ES-I3 (cell line): ENCODE data around the gene COA5.

ENCODE experiments used
- H3K36me3 ChIP-seq: 2 replicates; pipeline ENCODE4 v1.6.1; 2013; ENCODE audit warnings: mild to moderate bottlenecking, low read length, control low read depth, moderate library complexity; ENCODE audit not compliant: insufficient read depth
- H3K4me1 ChIP-seq: 2 replicates; pipeline ENCODE4 v1.6.1; 2013; ENCODE audit warnings: mild to moderate bottlenecking, control low read depth, low read length; ENCODE audit not compliant: insufficient read depth
- H3K9ac ChIP-seq: 2 replicates; pipeline ENCODE4 v1.6.1; 2013; ENCODE audit warnings: low read depth, mild to moderate bottlenecking, low read length, moderate library complexity
- H3K9me3 ChIP-seq: 2 replicates; pipeline ENCODE4 v1.6.1; 2013; ENCODE audit warnings: mild to moderate bottlenecking, low read length, moderate library complexity; ENCODE audit not compliant: control insufficient read depth, insufficient read depth

The COA5 gene

DNA sequence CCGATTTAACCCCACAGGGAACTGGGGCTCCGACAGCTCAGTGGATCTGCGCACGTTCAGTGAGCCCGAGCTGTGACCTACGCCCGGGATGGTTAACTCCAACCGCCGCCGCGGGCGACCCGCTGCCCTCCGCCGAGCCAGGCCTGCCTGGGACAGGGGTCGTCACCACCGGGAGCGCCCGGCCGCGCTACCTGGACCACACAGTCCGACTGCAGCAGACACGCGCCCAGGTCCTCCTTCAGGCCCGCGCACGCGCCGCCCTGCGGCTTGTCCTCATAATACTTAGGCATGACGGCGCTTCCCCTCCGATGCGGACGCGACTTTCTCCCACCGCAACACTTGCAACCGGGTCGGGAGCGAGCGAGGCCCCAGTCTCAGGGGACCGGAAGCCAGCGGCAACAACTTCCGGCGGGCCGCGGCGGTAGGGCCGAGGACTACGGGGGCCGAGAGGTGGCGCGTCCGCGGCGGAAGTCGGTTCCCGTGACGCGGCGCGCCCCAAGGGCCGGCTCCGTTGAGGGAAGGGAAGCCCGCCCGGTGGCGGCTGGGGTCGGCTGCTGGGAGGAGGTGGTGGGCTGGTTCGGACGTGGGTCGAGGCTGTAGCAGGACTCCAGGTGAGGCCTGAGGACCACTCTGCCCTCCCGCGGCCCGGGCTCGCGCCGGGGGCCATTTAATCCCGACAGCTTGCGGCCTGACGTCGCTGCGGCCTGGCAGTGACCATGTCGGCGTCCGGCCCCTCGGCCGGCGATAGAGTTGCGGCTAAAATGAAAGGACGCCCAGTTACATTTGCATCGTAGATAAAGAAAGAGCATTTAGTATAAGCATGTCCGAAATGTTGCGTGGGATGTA, at the start of gene COA5, which contains the start of gene UNC50:
TSS of gene COA5 (minus strand) at position 397 of the 846 bp plus-strand sequence. CDS start at position 290, 107 bp downstream.
TSS of gene UNC50 (plus strand) at position 474 of the 846 bp plus-strand sequence. CDS start 1,171 bp downstream, outside the sequence.
- Histone ChIP-seq H3K9me3 (no peaks in the 10 kb centered on the region), H3K4me1 (peaks cover 16% of the 10 kb centered on the region), H3K36me3 (no peaks in the 10 kb centered on the region), H3K9ac (peak within 1 kb of the TSS; percentile 99)

GRCh38 chr2:98656800-98657199, 48.5 kb upstream of the COA5 start:
- no peaks in the 10 kb centered on the region for H3K4me1 ChIP-seq
- no peak overlapping the region for H3K9ac ChIP-seq
- H3K9me3 ChIP-seq = 0 out of 2 replicates have a peak, but pooled peaks cover 2% of the 10 kb centered on the region
- no peaks in the 10 kb centered on the region for H3K36me3 ChIP-seq

DNA sequence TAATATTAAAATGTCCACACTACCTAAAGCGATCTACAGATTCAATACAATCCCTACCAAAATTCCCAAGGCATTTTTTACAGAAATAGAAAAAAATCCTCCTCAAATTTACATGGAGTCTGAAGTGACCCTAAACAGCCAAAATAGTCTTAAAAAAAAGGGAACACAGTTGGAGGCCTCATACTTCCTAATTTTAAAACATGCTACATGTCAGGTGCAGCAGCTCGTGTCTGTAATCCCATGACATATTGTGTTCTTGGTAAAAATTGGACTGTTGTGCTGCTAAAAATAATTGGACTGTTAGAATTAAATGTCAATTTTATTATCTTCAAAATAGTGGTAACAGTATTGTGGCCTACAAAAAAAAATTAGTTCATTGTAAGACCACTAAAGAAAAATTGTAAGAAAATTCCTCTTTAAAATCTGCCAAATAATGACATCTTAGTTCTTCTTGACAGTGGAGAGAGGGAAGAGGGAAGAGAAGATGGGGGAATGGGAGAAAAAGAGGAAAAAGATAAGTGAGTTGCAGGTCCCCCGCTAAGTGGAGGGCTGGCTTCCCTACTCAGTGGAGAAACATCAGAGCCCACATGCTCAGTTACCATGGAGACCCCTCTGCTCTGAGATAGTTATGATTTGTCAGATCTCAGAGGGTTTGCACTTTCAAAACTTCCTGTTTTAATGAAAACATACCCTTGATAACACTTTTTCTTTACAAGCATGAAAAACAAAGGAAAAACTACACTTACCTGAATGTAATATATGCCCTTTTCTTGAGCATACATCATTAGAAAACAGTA, 46.6 kb upstream of the COA5 start:
- H3K9me3 ChIP-seq = no peaks in the 10 kb centered on the region
- no peak overlapping the region for H3K9ac ChIP-seq
- H3K36me3 ChIP-seq = no peaks in the 10 kb centered on the region
- no peaks in the 10 kb centered on the region for H3K4me1 ChIP-seq

DNA sequence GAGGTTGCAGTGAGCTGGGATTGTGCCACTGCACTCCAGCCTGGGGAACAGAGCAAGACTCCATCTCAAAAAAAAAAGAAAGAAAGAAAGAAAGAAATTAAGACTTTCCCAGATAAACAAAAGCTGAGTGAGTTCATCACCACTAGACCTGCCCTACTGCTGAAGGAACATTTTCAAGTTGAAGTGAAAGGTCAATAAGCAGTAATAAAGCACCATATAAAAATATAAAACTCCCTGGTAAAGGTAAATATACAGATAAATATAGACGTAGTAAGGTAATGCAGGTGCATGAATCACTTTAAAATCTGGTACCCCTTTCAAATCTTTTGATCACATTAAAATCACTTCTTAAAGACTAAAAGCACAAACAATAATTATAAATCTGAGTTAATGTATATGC, 42.7 kb upstream of the COA5 start:
- Histone ChIP-seq H3K4me1 (no peaks in the 10 kb centered on the region; the same call in 1 of the 2 replicates), H3K9ac (no peak overlapping the region), H3K9me3 (no peaks in the 10 kb centered on the region), H3K36me3 (no peaks in the 10 kb centered on the region)

DNA sequence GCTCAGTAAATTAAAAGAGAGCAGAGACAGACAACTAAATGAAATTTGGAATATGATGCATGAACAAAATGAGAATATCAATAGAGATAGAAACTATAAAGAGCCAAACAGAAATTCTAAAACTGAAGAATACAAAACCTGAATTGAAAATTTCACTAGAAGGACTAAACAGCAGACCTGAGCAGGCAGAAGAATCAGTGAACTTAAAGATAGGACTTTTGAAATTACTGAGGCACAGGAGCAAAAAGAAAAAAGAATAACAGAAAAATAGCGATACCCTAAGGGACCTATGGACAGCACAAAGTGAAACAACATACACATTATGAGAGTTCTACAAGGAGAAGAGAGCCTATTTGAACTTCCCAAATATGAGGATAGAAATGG, 41.7 kb upstream of the COA5 start:
- H3K9ac ChIP-seq = no peak overlapping the region
- H3K4me1 ChIP-seq = no peaks in the 10 kb centered on the region; the same call in 1 of the 2 replicates
- no peaks in the 10 kb centered on the region for H3K9me3 ChIP-seq
- no peaks in the 10 kb centered on the region for H3K36me3 ChIP-seq

- no peaks in the 10 kb centered on the region for H3K36me3 ChIP-seq
- H3K9me3 ChIP-seq = no peaks in the 10 kb centered on the region
- H3K9ac ChIP-seq = no peak overlapping the region
- H3K4me1 ChIP-seq = peaks cover 1% of the 10 kb centered on the region; the same call in 1 of the 2 replicates
Observed at GRCh38 chr2:98649135-98649991, 41.1 kb upstream of the COA5 start.

DNA sequence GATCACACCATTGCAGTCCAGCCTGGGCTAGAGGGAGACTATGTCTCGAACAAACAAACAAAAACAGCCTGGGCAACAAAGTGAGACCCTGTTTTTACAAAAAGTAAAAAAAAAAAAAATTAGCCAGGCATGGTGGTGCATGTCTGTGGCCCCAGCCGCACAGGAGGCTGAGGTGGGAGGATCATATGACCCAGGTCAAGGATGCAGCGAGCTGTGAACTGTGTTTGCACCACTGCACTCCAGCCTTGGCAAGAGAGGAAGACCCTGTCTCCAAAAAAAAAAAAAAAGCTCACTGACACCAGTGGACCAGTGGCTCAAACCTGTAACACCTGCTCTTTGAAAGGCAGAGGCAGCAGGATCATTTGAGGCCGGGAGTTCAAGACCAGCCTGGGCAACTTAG, 40.1 kb upstream of the COA5 start:
- Histone ChIP-seq H3K9ac (no peak overlapping the region), H3K4me1 (peaks cover 3% of the 10 kb centered on the region; the same call in 1 of the 2 replicates), H3K9me3 (no peaks in the 10 kb centered on the region), H3K36me3 (no peaks in the 10 kb centered on the region)

DNA sequence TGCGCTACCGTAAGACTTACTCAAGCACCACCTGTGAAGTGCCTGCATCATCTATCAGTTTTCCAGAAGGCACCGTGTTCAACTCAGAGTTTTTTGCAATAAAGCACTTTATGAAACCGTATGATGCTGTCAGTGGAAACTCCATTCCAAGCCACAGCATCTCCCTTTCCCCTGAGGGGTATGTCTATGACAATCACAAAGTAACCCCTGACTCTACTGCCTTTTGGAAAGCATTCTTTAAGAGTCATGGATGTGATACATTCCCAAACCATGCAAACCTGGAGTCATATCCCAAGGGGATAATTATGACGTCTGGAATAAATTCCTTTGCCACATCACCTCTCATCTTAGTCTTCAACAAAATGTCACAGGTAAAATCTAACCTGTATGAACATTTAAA, 39.3 kb upstream of the COA5 start:
- H3K9ac ChIP-seq = no peak overlapping the region
- H3K36me3 ChIP-seq = no peaks in the 10 kb centered on the region
- no peaks in the 10 kb centered on the region for H3K9me3 ChIP-seq
- peaks cover 3% of the 10 kb centered on the region; the same call in 1 of the 2 replicates for H3K4me1 ChIP-seq

DNA sequence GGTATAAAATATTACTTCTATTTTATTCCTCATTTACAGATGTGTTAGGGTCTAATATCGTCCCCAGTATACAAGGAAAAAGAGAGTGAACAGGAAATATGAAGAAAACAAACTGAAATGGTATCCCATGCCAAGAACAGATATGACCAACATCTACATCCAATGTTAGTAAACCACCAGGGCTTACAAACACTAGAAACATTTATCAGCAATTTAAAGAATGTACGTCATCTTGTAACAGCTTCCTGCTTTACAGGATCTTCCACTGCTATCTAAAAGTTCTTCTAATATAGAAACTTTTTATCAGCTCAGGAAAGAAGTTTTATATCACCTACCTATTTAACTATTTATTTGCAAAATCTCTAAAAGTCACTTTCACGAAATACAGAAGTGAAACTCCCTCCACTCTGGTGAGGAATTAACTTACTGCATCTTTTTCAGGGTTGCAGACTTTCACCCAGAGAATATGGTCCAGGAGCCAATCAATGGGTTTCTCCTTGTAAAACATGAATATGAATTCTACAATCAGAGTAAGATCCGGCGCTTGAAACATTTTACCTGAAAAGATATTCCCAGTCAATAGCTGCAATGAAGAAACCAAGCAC, 35.3 kb upstream of the COA5 start:
- H3K9ac ChIP-seq = no peak overlapping the region
- H3K4me1 ChIP-seq = 0 out of 2 replicates have a peak, but pooled peaks cover 3% of the 10 kb centered on the region
- no peaks in the 10 kb centered on the region for H3K9me3 ChIP-seq
- H3K36me3 ChIP-seq = no peaks in the 10 kb centered on the region

DNA sequence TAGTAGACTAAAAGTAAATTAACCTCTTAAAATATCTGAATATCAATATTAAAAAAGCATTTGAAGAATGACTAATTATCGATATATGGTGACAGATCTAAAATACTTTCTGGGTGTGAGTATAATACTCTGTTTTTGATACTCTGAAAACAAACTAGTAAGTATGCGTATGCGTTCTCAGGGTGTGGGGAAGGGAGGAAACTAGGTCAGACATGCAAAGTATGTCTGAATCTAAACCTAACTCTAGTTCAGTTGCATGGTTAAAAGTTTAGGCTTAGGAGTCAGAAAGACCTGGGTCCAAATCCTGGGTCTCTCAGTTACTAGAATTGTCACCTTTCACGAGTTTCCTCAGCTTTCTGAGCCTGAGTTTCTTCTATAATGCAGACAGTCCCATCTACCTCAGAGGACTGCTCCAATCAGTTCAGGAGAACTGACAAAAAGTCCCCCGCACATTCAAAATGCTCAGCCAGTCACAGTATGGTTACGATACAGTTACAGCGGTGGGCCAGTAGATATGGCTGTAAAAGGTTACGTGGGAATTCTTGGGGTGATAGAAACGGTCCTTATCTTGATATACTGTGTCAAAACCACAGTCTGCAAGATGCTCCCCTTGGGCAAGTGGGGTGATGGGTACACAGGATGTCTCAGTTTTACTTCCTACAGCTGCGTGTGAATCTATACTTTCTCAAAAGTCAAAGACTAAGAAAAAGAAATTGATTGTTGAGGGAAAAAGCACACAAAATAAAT, 29.3 kb upstream of the COA5 start:
- Histone ChIP-seq H3K36me3 (no peaks in the 10 kb centered on the region), H3K9ac (no peak overlapping the region)

DNA sequence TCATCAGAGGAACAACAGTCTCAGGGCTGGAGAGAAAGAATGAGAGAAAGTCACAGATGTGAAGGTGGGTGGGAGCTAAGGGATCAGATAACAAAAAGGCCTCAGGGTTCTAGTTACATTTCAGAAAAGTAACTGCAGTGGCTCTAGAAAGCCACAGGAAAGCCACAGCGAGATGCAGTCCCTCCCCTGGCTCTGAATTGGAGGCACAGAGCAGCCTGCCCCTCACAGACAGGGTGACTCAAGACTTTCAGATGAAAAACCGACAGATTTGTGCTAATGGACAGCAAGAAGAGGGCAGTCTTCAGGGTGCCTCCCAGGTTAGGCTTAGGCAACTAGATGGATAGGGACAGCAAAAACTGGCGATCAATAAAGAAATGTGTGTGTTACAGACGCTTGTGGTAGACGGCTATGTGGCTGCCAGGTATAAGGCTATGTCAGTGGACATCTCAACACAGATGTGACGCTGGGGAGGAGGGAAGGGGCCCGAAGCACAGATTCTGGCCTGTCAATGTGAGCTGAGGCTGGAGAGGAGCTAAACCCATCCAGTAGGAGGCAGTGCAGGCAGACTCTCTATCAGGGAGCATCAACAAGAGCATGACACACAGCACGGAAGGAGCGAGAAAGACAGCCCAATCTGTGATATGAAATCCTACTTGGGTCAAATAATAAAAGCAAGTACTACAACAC, 26.2 kb upstream of the COA5 start:
- peaks cover 4% of the 10 kb centered on the region; the same call in 1 of the 2 replicates for H3K4me1 ChIP-seq
- H3K36me3 ChIP-seq = no peaks in the 10 kb centered on the region
- H3K9me3 ChIP-seq = no peaks in the 10 kb centered on the region
- no peak overlapping the region for H3K9ac ChIP-seq

More for the DNA sequence above, 29.3 kb upstream of the COA5 start:
- H3K4me1 ChIP-seq = peaks cover 4% of the 10 kb centered on the region; the same call in 1 of the 2 replicates
- H3K9me3 ChIP-seq = no peaks in the 10 kb centered on the region

- no peaks in the 10 kb centered on the region for H3K9me3 ChIP-seq
- H3K4me1 ChIP-seq = peaks cover 4% of the 10 kb centered on the region; the same call in 1 of the 2 replicates
- H3K36me3 ChIP-seq = no peaks in the 10 kb centered on the region
- no peak overlapping the region for H3K9ac ChIP-seq
Observed at GRCh38 chr2:98632351-98632750, 24.0 kb upstream of the COA5 start.
